Measurements from ENCODE around the gene MAP2K5.

MAP2K5 gene

DNA sequence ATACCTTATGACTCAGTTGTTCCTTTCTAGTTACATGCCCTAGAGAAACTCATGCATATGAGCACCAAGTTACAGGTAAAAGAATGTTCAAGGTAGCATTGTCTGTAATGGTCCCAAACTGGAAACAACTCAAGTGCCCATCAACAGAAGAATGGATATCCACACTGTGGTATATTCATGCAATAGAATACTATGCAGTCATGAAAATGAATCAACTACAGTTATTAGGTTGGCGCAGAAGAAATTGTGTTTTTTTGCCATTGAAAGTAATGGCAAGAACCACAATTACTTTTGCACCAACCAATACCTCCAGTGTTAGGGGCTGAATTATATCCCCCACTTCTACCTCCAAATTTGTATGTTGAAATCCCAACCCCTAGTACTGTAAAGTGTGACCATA is 307.0 kb downstream of the MAP2K5 start:
- H3K27me3 ChIP-seq (replicated peaks; ENCODE audit: control insufficient read depth, insufficient read depth, low read length), result no peaks in the 10 kb centered on the region
- H3K36me3 ChIP-seq (ENCODE audit: control insufficient read depth, insufficient read depth, low read length), result no peaks in the 10 kb centered on the region
- H3K4me3 ChIP-seq (replicated peaks; ENCODE audit: low read depth, low read length), result no peak overlapping the region
- TF ChIP-seq, protein P1, sequence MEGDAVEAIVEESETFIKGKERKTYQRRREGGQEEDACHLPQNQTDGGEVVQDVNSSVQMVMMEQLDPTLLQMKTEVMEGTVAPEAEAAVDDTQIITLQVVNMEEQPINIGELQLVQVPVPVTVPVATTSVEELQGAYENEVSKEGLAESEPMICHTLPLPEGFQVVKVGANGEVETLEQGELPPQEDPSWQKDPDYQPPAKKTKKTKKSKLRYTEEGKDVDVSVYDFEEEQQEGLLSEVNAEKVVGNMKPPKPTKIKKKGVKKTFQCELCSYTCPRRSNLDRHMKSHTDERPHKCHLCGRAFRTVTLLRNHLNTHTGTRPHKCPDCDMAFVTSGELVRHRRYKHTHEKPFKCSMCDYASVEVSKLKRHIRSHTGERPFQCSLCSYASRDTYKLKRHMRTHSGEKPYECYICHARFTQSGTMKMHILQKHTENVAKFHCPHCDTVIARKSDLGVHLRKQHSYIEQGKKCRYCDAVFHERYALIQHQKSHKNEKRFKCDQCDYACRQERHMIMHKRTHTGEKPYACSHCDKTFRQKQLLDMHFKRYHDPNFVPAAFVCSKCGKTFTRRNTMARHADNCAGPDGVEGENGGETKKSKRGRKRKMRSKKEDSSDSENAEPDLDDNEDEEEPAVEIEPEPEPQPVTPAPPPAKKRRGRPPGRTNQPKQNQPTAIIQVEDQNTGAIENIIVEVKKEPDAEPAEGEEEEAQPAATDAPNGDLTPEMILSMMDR (IDR thresholded peaks at IDR 0.05; ENCODE audit: insufficient read depth, low read length, poor library complexity, severe bottlenecking), result no peak
- no peak for DNase-seq (ENCODE audit: extremely low read depth, insufficient read length)

GRCh38 chr15:67850336-67850735 is 307.8 kb downstream of the MAP2K5 start:
- Histone ChIP-seq H3K36me3 (ENCODE audit: control insufficient read depth, insufficient read depth, low read length) (no peaks in the 10 kb centered on the region), H3K4me3 (replicated peaks; ENCODE audit: low read depth, low read length) (no peak overlapping the region), H3K27me3 (replicated peaks; ENCODE audit: control insufficient read depth, insufficient read depth, low read length) (no peaks in the 10 kb centered on the region)
- DNase-seq (ENCODE audit: extremely low read depth, insufficient read length), result no peak
- TF ChIP-seq, protein P1 (IDR thresholded peaks at IDR 0.05; ENCODE audit: insufficient read depth, low read length, poor library complexity, severe bottlenecking), result no peak

DNA sequence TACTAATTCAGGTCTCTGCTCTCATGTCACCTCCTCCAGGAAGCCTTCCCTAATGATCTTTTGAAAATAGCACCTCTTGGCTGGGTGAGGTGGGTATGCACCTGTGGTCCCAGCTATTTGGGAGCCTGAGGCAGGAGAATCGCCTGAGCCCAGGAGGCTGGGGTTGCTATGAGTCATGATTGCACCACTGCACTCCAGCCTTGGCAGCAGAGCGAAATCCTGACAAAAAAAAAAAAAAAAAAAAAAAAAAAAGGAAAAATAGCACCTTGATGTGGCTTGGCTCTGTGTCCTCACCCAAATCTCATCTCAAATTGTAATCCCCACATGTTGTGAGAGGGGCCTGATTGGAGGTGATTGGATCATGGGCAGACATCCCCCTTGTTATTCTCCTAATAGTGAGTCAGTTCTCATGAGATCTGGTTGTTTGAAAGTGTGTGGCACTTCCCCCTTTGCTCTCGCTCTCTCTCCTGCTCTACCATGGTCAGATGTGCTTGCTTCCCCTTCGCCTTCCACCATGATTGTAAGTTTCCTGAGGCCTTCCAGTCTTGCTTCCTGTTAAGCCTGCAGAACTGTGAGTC is 308.6 kb downstream of the MAP2K5 start:
- Histone ChIP-seq H3K4me3 (replicated peaks; ENCODE audit: low read depth, low read length) (no peak overlapping the region), H3K27me3 (replicated peaks; ENCODE audit: control insufficient read depth, insufficient read depth, low read length) (no peaks in the 10 kb centered on the region), H3K36me3 (ENCODE audit: control insufficient read depth, insufficient read depth, low read length) (no peaks in the 10 kb centered on the region)
- TF ChIP-seq, protein P1 (IDR thresholded peaks at IDR 0.05; ENCODE audit: insufficient read depth, low read length, poor library complexity, severe bottlenecking), result no peak
- DNase-seq (ENCODE audit: extremely low read depth, insufficient read length), result no peak

- no peaks in the 10 kb centered on the region for H3K36me3 ChIP-seq (ENCODE audit: control insufficient read depth, insufficient read depth, low read length)
- TF ChIP-seq, protein P1 (IDR thresholded peaks at IDR 0.05; ENCODE audit: insufficient read depth, low read length, poor library complexity, severe bottlenecking), result no peak
- H3K27me3 ChIP-seq (replicated peaks; ENCODE audit: control insufficient read depth, insufficient read depth, low read length), result no peaks in the 10 kb centered on the region
- H3K4me3 ChIP-seq (replicated peaks; ENCODE audit: low read depth, low read length), result no peak overlapping the region
- no peak for DNase-seq (ENCODE audit: extremely low read depth, insufficient read length)
These were observed 309.9 kb downstream of the MAP2K5 start for GRCh38 chr15:67852418-67852817.

- H3K4me3 ChIP-seq (replicated peaks; ENCODE audit: low read depth, low read length), result no peak overlapping the region
- TF ChIP-seq, protein P1 (IDR thresholded peaks at IDR 0.05; ENCODE audit: insufficient read depth, low read length, poor library complexity, severe bottlenecking), result no peak
These were observed 311.0 kb downstream of the MAP2K5 start for GRCh38 chr15:67853454-67853853.

DNA sequence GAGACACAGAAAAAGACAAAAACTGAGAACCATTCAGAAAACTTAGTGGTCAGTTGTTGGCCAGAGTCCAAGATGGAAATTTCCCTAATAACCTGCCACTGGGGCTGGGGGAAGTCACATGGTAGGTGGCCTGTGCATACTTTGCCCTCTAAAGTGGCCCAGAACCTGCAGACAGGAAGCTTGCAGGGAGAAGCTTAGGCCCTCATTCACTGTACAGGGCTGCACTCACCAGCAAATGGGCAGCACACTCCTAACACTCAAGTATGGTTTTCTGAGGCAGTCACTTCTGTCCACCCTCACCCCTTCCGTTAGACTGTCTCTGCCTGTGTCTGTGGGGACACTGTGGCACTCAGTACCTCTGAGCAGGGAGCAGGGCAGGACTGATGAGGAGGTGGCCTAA is 311.9 kb downstream of the MAP2K5 start:
- Histone ChIP-seq H3K4me3 (replicated peaks; ENCODE audit: low read depth, low read length) (no peak overlapping the region), H3K27me3 (replicated peaks; ENCODE audit: control insufficient read depth, insufficient read depth, low read length) (no peaks in the 10 kb centered on the region), H3K36me3 (ENCODE audit: control insufficient read depth, insufficient read depth, low read length) (no peaks in the 10 kb centered on the region)
- DNase-seq (ENCODE audit: extremely low read depth, insufficient read length), result no peak
- TF ChIP-seq, protein P1 (IDR thresholded peaks at IDR 0.05; ENCODE audit: insufficient read depth, low read length, poor library complexity, severe bottlenecking), result no peak

More at GRCh38 chr15:67853454-67853853, 311.0 kb downstream of the MAP2K5 start:
- Histone ChIP-seq H3K27me3 (replicated peaks; ENCODE audit: control insufficient read depth, insufficient read depth, low read length) (no peaks in the 10 kb centered on the region), H3K36me3 (ENCODE audit: control insufficient read depth, insufficient read depth, low read length) (no peaks in the 10 kb centered on the region)
- no peak for DNase-seq (ENCODE audit: extremely low read depth, insufficient read length)
